GM06990 (cell line): ENCODE results near the gene EPHA8.

ENCODE experiments used
- DNase-seq: peaks from one replicate; pipeline ENCODE4 v3.0.0-alpha.2; 2011; ENCODE audit not compliant: insufficient read length; ENCODE audit errors: extremely low read depth
- H3K27me3 ChIP-seq: replicated peaks from 2 replicates; pipeline ENCODE4 v1.6.0; 2011; ENCODE audit warnings: low read length; ENCODE audit not compliant: control insufficient read depth, insufficient read depth
- H3K36me3 ChIP-seq: 2 replicates; pipeline ENCODE4 v1.5.1; 2011; ENCODE audit warnings: low read length; ENCODE audit not compliant: control insufficient read depth, insufficient read depth
- H3K4me3 ChIP-seq: replicated peaks from 2 replicates; pipeline ENCODE4 v1.5.1; 2011; ENCODE audit warnings: low read depth, mild to moderate bottlenecking, control low read depth, low read length
- CTCF ChIP-seq: IDR thresholded peaks from 2 replicates; pipeline ENCODE4 v1.5.1; 2011; ENCODE audit warnings: low read length, control low read depth, mild to moderate bottlenecking, inconsistent platforms; ENCODE audit not compliant: insufficient read depth, poor library complexity, severe bottlenecking

EPHA8 gene

GRCh38 chr1:22537441-22538139 is 25.7 kb upstream of the EPHA8 start:
- Histone ChIP-seq H3K27me3 (no peaks in the 10 kb centered on the region), H3K36me3 (no peaks in the 10 kb centered on the region; the same call in 1 of the 2 replicates), H3K4me3 (no peak overlapping the region)
- TF ChIP-seq CTCF, result no peak
- DNase-seq, result no peak

DNA sequence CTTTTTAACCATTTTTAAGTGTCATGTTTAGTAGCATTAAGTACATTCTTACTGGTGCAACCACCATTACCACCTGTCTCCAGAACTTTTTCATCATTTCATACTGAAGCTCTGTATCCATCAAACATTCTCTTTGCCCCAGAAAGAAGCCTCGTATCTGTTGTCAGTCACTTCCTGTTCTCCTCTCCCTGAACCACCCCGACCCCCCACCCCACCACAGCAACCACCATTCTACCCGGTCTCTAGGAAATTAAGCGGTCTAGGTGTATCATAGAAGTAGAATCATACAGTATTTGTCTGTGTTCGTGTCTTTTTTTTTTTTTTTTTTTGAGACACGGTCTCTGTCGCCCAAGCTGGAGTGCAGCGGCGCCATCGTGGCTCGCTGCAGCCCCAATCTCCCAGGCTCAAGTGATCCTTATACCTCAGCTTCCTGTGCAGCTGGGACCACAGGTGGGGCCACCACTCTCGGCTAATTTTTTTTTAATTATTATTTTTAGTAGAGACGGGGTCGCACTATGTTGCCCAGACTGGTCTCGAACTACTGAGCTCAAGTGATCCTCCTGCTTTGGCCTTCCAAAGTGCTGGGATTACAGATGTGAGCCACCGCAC is 23.7 kb upstream of the EPHA8 start:
- no peak for DNase-seq
- Histone ChIP-seq H3K36me3 (no peaks in the 10 kb centered on the region), H3K27me3 (no peaks in the 10 kb centered on the region), H3K4me3 (no peak overlapping the region)
- no peak for TF ChIP-seq CTCF

GRCh38 chr1:22540337-22540736 is 23.0 kb upstream of the EPHA8 start:
- Histone ChIP-seq H3K4me3 (no peak overlapping the region), H3K36me3 (no peaks in the 10 kb centered on the region), H3K27me3 (no peaks in the 10 kb centered on the region)
- TF ChIP-seq CTCF, result no peak
- no peak for DNase-seq

DNA sequence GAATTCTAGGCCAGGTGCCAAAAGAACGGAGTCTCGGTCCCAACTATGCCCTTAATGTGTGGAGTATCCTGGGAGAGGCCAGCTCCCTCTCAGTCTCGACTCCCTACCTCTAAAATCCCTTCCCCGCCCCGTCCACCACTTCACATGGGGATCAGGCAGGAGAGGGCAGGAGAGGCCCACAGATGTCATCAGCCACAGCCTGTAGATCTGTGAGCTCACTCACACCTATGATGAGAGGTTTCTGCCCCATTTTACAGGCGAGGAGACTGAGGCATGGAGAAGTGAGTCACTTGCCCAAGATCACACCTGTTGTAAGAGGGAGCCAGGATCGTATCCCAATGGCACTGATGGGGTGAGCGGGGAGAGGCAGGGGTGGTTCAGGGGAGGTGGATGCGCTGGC is 20.4 kb upstream of the EPHA8 start:
- TF ChIP-seq CTCF, result no peak
- no peak overlapping the region for H3K4me3 ChIP-seq
- H3K36me3 ChIP-seq, result no peaks in the 10 kb centered on the region
- no peaks in the 10 kb centered on the region; the same call in 1 of the 2 replicates for H3K27me3 ChIP-seq
- no peak for DNase-seq

- no peak overlapping the region for H3K4me3 ChIP-seq
- no peak for DNase-seq
- no peaks in the 10 kb centered on the region for H3K36me3 ChIP-seq
- no peak for TF ChIP-seq CTCF
- no peaks in the 10 kb centered on the region; the same call in 1 of the 2 replicates for H3K27me3 ChIP-seq
These were observed 19.6 kb upstream of the EPHA8 start for GRCh38 chr1:22543679-22544078.

GRCh38 chr1:22544606-22545005 is 18.7 kb upstream of the EPHA8 start:
- no peaks in the 10 kb centered on the region; the same call in 1 of the 2 replicates for H3K27me3 ChIP-seq
- no peak overlapping the region for H3K4me3 ChIP-seq
- no peak for DNase-seq
- no peaks in the 10 kb centered on the region for H3K36me3 ChIP-seq
- no peak for TF ChIP-seq CTCF
